MV-4-11 (cell line): Measurements from ENCODE around the gene SPG21.

Source experiments
- DNase-seq: peaks from one replicate; lab custom pipeline; 2025; lab: John Stamatoyannopoulos, UW

SPG21 gene

GRCh38 chr15:64938192-64938591 lies 51.5 kb downstream of the SPG21 start:
- DNase-seq: no peak

DNA sequence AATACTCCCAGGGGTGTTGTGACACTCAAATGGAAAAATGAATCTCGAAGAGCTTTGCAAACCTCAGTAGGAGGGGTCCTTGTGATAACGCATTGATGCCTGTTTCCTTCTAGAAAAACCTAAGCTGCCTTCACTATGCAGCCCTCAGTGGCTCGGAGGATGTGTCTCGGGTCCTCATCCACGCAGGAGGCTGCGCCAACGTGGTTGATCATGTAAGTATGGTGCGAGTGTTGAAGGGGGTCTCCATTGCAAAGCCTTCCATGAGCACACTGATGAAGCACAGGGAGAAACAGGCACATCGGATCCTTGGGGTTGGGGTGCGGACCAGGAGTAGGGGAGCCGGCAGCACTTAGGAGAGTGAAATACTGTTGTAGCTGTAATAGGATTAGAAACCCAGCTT lies 55.7 kb downstream of the SPG21 start:
- no peak for DNase-seq

GRCh38 chr15:64931381-64931780 lies 58.3 kb downstream of the SPG21 start:
- no peak for DNase-seq

GRCh38 chr15:64930778-64931371 lies 58.8 kb downstream of the SPG21 start:
- DNase-seq: no peak

DNA sequence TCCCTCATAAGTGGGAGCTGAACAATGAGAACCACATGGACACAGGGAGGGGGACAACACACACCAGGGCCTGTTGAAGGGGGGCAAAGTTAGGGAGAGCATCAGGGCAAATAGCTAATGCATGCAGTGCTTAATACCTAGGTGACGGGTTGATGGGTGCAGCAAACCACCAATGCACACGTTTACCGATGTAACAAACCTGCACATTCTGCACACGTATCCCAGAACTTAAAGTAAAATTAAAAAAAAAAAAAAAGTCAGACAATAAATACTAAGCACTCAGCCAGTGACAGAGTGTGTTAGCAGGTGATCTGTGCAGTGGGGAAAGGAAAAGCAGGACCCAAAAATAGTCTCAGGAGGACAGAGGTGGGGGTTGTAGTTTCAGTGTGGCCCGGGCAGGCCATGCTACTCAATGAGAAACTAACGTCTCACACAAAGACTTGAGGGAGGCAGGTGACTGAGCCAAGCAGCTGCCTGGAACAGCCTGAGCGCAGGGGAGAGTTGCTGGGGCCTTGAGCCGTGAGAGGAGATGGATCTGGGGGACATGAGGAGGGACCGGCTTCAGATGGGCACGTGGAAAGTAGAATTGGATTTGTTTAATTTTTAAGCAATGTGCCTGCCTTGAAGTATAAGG lies 59.6 kb downstream of the SPG21 start:
- DNase-seq: no peak

- DNase-seq: no peak
Measured at GRCh38 chr15:64928626-64929220, 61.0 kb downstream of the SPG21 start.

GRCh38 chr15:64926661-64927060 lies 63.1 kb downstream of the SPG21 start:
- no peak for DNase-seq

GRCh38 chr15:64925335-64926330 lies 64.1 kb downstream of the SPG21 start:
- DNase-seq: no peak

DNA sequence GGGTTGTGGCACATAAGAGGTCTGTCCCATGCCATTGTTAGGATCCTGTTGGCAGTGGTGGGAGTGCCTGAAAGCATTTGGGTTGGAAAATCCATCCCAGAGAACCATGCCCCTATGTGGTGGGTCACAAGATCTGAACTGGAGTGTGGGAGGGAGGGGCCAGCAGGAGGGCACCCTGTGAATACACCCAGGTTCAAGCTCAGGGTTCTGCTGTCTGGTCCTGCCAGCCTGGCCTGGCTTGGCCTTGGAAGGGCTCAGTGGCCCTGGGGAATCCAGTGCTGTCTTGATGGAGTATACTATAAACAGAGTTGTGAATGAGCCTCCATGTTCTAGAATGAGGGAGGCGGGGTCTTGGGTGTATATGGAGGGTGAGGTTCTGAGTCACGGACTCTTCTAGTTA lies 66.2 kb downstream of the SPG21 start:
- no peak for DNase-seq

GRCh38 chr15:64921711-64922110 lies 68.0 kb downstream of the SPG21 start:
- no peak for DNase-seq

GRCh38 chr15:64919721-64920120 lies 70.0 kb downstream of the SPG21 start:
- DNase-seq: no peak

DNA sequence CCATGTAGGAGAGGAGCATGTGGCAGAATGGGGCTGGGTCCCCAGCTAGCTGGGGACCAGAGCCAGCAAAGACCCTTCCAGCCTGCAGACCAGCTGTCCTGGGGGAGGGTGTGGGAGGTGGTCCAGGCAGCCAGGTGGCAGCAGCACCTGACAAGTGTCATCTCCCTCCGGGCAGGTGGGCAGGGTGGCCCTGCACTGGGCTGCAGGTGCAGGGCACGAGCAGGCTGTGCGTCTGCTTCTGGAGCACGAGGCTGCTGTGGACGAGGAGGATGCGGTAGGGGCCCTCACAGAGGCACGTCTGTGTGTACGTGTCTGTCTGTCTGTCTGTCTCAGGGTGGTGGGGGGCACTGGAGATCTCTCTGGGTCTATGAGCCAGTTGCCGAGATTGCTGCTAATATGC lies 72.5 kb downstream of the SPG21 start:
- DNase-seq: no peak

GRCh38 chr15:64916365-64916764 lies 73.3 kb downstream of the SPG21 start:
- DNase-seq: no peak

DNA sequence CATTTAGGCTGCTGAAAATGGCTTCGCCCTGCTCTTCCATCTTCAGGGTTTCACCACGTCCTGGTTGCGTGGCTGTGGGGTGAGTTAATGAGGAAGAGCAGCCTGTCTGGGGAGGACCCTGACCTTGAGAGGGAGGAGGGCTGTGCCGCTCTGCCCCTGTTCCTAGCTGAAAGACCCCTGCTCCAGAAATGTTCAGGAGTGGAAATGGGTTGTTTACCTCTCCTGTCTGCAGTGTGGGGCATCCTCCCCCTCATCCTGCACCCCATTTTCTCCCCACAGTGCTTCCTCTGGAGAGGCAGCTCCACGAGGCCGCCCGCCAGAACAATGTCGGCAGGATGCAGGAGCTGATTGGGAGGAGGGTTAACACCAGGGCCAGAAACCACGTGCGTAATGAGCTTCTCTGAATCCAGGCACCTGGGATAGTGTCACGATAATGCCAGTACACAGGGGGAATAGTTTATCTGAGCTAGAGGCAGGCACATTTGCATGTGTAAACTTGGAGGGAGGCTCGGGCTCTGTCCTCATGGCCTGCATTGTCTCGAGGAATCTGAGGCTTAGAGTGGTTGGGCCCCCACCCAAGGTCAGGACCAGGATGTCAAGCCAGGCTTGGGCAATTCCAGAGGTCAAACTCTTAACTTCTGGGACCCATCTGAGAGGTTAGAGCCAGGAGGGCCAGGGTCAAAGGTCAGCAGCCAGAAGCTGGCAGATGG lies 74.0 kb downstream of the SPG21 start:
- no peak for DNase-seq
